Astrocyte of the spinal cord (primary cell): ENCODE data around the gene GLYATL2.

Experiments
- DNase-seq: peaks from one replicate; pipeline ENCODE4 v3.0.0; 2011; ENCODE audit warnings: low read depth, low spot score
- H3K4me3 ChIP-seq: 2 replicates; pipeline ENCODE4 v1.5.1; 2011; ENCODE audit warnings: low read depth, mild to moderate bottlenecking, low read length, moderate library complexity
- CTCF ChIP-seq: IDR thresholded peaks from 2 replicates; pipeline ENCODE4 v1.5.1; 2012; ENCODE audit warnings: low read depth, mild to moderate bottlenecking, low read length, inconsistent platforms
- in situ Hi-C: cut with HindIII; loops from 2 replicates; pipeline ENCODE4 v1.10.0; 2017; ENCODE audit warnings: low sequenced_read_pairs

Gene GLYATL2

GRCh38 chr11:58786693-58787092 is 57.8 kb downstream of the GLYATL2 start:
- no peak overlapping the region for H3K4me3 ChIP-seq
- in situ Hi-C loops: no loop called here
- no peak for TF ChIP-seq CTCF
- DNase-seq: no peak

GRCh38 chr11:58784995-58785394 is 59.5 kb downstream of the GLYATL2 start:
- no peak for DNase-seq
- H3K4me3 ChIP-seq: no peak overlapping the region
- in situ Hi-C loops: no loop called here
- no peak for TF ChIP-seq CTCF
